Chondrocyte (in vitro differentiated cells): ENCODE results near the gene MS4A4E. TPM values are rescaled to one million over a fixed set of nuclear protein-coding genes. Genes with fewer than 3 reads are reported as not detected.

ENCODE experiments used
- DNase-seq: peaks from one replicate; pipeline ENCODE4 v3.0.0; 2021; ENCODE audit warnings: mixed read lengths, low spot score
- H3K27ac Mint-ChIP-seq: one replicate; pipeline ENCODE4 v1.8.0; 2021; ENCODE audit warnings: mild to moderate bottlenecking, moderate library complexity, mixed read lengths; ENCODE audit not compliant: unreplicated experiment
- H3K27me3 Mint-ChIP-seq: 2 replicates; pipeline ENCODE4 v1.8.0; 2021; ENCODE audit warnings: low read depth, mixed read lengths
- H3K36me3 Mint-ChIP-seq: 2 replicates; pipeline ENCODE4 v1.8.0; 2021; ENCODE audit warnings: low read depth, mixed read lengths
- H3K4me1 Mint-ChIP-seq: 2 replicates; pipeline ENCODE4 v1.8.0; 2021; ENCODE audit warnings: low read depth, mild to moderate bottlenecking, mixed read lengths
- H3K4me3 Mint-ChIP-seq: one replicate; pipeline ENCODE4 v1.8.0; 2021; ENCODE audit warnings: mild to moderate bottlenecking, moderate library complexity, mixed read lengths; ENCODE audit not compliant: unreplicated experiment
- H3K9me3 Mint-ChIP-seq: 2 replicates; pipeline ENCODE4 v1.8.0; 2021; ENCODE audit warnings: low read depth, mixed read lengths
- total RNA-seq: library from RNA; stranded (reverse); gene quantifications from 3 replicates; pipeline ENCODE4 v1.2.1, GENCODE V29; 2021
- TF ChIP-seq, protein P1 (sequence below): fragments of 200-600 bp; sonication (generic); IDR thresholded peaks from 2 replicates; pipeline ENCODE4 v1.5.0; 2021; ENCODE audit warnings: antibody characterized with exemption, mild to moderate bottlenecking, moderate library complexity

Gene MS4A4E
- total RNA-seq, 1 donor from 2014 or later = 0.20 TPM

- Mint-ChIP-seq H3K36me3 (no peaks in the 10 kb centered on the region), H3K9me3 (no peaks in the 10 kb centered on the region), H3K4me1 (no peaks in the 10 kb centered on the region), H3K27ac (no peak overlapping the region), H3K27me3 (peaks cover 29% of the 10 kb centered on the region), H3K4me3 (no peak overlapping the region)
- TF ChIP-seq, protein P1, sequence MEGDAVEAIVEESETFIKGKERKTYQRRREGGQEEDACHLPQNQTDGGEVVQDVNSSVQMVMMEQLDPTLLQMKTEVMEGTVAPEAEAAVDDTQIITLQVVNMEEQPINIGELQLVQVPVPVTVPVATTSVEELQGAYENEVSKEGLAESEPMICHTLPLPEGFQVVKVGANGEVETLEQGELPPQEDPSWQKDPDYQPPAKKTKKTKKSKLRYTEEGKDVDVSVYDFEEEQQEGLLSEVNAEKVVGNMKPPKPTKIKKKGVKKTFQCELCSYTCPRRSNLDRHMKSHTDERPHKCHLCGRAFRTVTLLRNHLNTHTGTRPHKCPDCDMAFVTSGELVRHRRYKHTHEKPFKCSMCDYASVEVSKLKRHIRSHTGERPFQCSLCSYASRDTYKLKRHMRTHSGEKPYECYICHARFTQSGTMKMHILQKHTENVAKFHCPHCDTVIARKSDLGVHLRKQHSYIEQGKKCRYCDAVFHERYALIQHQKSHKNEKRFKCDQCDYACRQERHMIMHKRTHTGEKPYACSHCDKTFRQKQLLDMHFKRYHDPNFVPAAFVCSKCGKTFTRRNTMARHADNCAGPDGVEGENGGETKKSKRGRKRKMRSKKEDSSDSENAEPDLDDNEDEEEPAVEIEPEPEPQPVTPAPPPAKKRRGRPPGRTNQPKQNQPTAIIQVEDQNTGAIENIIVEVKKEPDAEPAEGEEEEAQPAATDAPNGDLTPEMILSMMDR = no peak
- no peak for DNase-seq
Observed at GRCh38 chr11:60183591-60184205, 59.2 kb downstream of the MS4A4E start.

- H3K9me3 Mint-ChIP-seq = no peaks in the 10 kb centered on the region
- H3K27ac Mint-ChIP-seq = no peak within 1 kb of the TSS
- no peaks in the 10 kb centered on the region for H3K36me3 Mint-ChIP-seq
- H3K4me3 Mint-ChIP-seq = no peak within 1 kb of the TSS
- H3K27me3 Mint-ChIP-seq = peaks cover 29% of the 10 kb centered on the region
- DNase-seq = no peak
- TF ChIP-seq, protein P1 = no peak
- no peaks in the 10 kb centered on the region for H3K4me1 Mint-ChIP-seq
Observed at GRCh38 chr11:60182541-60183330, 60.2 kb downstream of the MS4A4E start, which contains the start of gene MS4A6A. TSS of gene MS4A6A (minus strand) at chr11:60183083. CDS start at chr11:60181727, 1,356 bp downstream.

GRCh38 chr11:60175860-60176275 lies 67.1 kb downstream of the MS4A4E start:
- Mint-ChIP-seq H3K4me1 (no peaks in the 10 kb centered on the region), H3K27me3 (peaks cover 13% of the 10 kb centered on the region), H3K27ac (no peak overlapping the region), H3K9me3 (no peaks in the 10 kb centered on the region), H3K4me3 (no peak overlapping the region), H3K36me3 (no peaks in the 10 kb centered on the region)
- TF ChIP-seq, protein P1 = no peak
- no peak for DNase-seq

GRCh38 chr11:60172011-60172410 lies 70.9 kb downstream of the MS4A4E start:
- no peak for DNase-seq
- Mint-ChIP-seq H3K9me3 (no peaks in the 10 kb centered on the region), H3K4me3 (no peak overlapping the region), H3K36me3 (no peaks in the 10 kb centered on the region), H3K4me1 (no peaks in the 10 kb centered on the region), H3K27ac (no peak overlapping the region), H3K27me3 (peaks cover 4% of the 10 kb centered on the region)
- TF ChIP-seq, protein P1 = no peak

- no peaks in the 10 kb centered on the region for H3K36me3 Mint-ChIP-seq
- no peaks in the 10 kb centered on the region for H3K9me3 Mint-ChIP-seq
- H3K27me3 Mint-ChIP-seq = peaks cover 4% of the 10 kb centered on the region
- TF ChIP-seq, protein P1 = no peak
- no peak overlapping the region for H3K27ac Mint-ChIP-seq
- H3K4me3 Mint-ChIP-seq = no peak overlapping the region
- H3K4me1 Mint-ChIP-seq = no peaks in the 10 kb centered on the region
- no peak for DNase-seq
Observed at GRCh38 chr11:60170566-60170965, 72.4 kb downstream of the MS4A4E start.
